Activated CD4-positive, alpha-beta memory T cell treated with anti-CD3 and anti-CD28 coated beads for 36 hours (primary cell): ENCODE measurements around the gene YKT6. TPM values are rescaled to one million over a fixed set of nuclear protein-coding genes. Genes with fewer than 3 reads are reported as not detected.
"Not testable (repeated sequence)": the region's sequence is repeated elsewhere in the genome, so short reads cannot be mapped to it uniquely, and the experiment has no call there.

Experiments used
- CTCF ChIA-PET: fragments of 350-600 bp; sonication (Branson Sonifier 250); formaldehyde crosslinking; loops from one replicate; lab custom pipeline; 2021; ENCODE audit warnings: antibody characterized with exemption, inconsistent platforms; lab: Charles Lee
- POLR2A ChIA-PET: fragments of 350-600 bp; sonication (Branson Sonifier 250); formaldehyde crosslinking; loops from one replicate; lab custom pipeline; 2021; ENCODE audit warnings: antibody characterized with exemption; lab: Charles Lee
- DNase-seq: peaks from one replicate; pipeline ENCODE4 v3.0.0-alpha.2; 2020
- H3K27ac Mint-ChIP-seq: one replicate; pipeline ENCODE4 v1.8.0; 2021; ENCODE audit warnings: mixed read lengths
- H3K27me3 Mint-ChIP-seq: one replicate; pipeline ENCODE4 v1.8.0; 2021; ENCODE audit warnings: mixed read lengths
- H3K36me3 Mint-ChIP-seq: one replicate; pipeline ENCODE4 v1.8.0; 2021; ENCODE audit warnings: mixed read lengths
- H3K4me1 Mint-ChIP-seq: one replicate; pipeline ENCODE4 v1.8.0; 2021; ENCODE audit warnings: low read depth, mixed read lengths
- H3K4me3 Mint-ChIP-seq: one replicate; pipeline ENCODE4 v1.8.0; 2021; ENCODE audit warnings: mild to moderate bottlenecking, mixed read lengths
- H3K9me3 Mint-ChIP-seq: one replicate; pipeline ENCODE4 v1.8.0; 2021; ENCODE audit warnings: mixed read lengths
- intact Hi-C: fragments of 100-400 bp; cut with micrococcal nuclease; formaldehyde crosslinking; loops from one replicate; pipeline ENCODE4 v1.15.1; 2023
- total RNA-seq, 2 experiments: library from RNA; stranded (reverse); gene quantifications; one replicate each; pipeline ENCODE4 v1.2.3, GENCODE V29; 2021

Gene YKT6
- total RNA-seq, 2 experiments from 2014 or later: 57.0 to 60.4 TPM

DNA sequence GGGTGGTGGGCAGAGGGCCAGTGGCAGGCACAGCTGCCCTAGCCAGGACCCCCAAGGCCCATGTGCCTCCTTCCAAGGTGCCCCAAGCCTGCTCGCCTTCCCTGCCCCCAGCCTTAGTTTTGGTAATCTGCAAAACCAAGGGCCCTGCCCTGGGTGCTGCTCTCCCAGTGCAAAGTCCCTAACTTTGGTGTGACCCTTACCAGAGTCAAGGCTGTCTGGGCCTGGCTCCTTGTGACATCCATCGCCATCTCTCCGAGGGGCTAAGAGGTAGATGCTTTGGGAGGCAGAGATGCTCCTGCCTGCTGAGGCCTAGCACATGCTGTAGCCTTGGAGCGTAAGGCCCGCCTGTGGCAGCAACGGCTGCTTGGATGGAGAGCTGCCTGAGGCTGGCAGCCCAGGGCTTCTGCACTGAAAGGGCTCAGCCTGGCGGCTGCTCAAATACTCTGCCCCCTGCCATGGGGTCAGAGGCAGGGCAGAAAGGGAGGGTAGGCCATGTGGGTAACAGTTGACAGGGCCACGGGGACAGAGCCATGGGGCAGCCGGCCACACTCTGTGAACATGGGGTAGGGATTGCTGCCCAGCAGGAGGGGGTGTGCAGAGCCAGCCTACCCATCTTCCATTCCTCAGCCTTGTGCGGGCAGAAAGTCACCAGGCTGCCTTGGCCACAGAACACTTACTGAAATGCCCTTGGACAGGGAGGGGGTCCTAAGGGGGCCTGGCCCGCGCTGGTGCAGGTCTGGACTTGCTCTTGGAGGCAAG is 41.7 kb upstream of the YKT6 start:
- Mint-ChIP-seq H3K27ac (no peak overlapping the region), H3K36me3 (no peaks in the 10 kb centered on the region), H3K9me3 (no peaks in the 10 kb centered on the region), H3K4me3 (no peak overlapping the region), H3K27me3 (peaks cover 2% of the 10 kb centered on the region), H3K4me1 (no peaks in the 10 kb centered on the region)
- CTCF ChIA-PET: no interaction called here
- no peak for DNase-seq
- POLR2A ChIA-PET: no interaction called here
- intact Hi-C loops: no loop called here

DNA sequence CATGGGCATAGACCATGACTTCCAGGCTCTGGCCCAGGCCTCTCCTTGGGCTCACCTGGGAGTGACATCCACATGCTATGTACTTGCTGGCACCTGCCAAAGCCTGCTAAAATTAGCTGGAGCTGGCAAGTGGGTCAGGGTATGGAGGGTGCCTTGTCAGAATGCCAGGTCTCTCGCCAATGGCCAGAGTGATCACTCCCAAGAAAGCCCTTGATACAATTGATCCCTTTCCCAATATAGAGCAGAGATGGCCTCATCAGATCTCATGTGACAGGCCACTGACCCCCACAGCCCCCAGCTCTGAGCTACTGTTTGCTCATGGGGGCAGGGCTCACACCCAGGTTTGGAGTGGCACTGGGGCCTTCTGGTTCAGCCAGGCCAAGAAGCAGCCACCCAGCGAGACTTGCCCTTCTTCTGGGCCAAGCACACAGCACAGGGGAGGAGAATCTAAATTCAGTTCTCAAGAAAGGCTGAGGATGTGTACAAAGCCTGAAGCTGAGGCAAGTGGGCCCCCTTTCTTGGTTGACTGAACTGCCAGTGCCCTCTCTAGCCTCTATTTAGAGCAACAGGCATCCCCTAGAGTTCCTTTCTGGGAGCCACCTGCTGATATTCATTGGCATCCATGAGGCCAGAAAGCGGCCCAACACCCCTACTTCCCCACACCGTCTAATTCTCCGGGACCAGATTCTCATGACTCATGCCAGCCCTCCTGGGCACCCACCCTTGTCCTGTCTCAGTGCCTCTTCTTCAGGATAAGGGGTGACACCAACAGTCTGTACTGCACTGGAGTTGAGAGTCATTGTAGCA is 40.8 kb upstream of the YKT6 start:
- ChIA-PET POLR2A (no interaction called here), CTCF (no interaction called here)
- Mint-ChIP-seq H3K27ac (no peak overlapping the region), H3K4me3 (no peak overlapping the region), H3K4me1 (no peaks in the 10 kb centered on the region), H3K9me3 (no peaks in the 10 kb centered on the region), H3K36me3 (no peaks in the 10 kb centered on the region), H3K27me3 (peaks cover 2% of the 10 kb centered on the region)
- no peak for DNase-seq
- intact Hi-C loops: no loop called here

DNA sequence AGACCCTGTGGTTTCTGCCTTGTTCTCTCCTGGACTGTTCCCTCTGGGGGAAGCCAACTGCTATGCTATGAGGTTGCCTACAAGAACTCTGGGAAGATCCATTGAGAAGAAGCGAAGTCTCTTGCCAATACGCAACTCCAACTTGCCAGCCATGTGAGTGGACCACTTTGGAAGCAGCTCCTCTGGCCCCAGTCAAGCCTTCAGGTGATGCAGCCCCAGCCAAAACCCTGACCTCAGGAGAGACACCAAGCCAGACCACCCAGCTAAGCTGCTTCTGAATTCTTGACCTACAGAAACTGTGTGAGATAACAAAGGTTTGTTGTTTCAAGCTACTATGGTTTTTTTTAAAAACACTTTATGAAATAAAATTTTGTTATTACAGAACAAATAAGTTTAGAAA is 39.4 kb upstream of the YKT6 start:
- intact Hi-C loops: no loop called here
- Mint-ChIP-seq H3K4me1 (no peaks in the 10 kb centered on the region), H3K9me3 (no peaks in the 10 kb centered on the region), H3K27ac (no peak overlapping the region), H3K36me3 (no peaks in the 10 kb centered on the region), H3K27me3 (peaks cover 2% of the 10 kb centered on the region), H3K4me3 (no peak overlapping the region)
- ChIA-PET CTCF (no interaction called here), POLR2A (no interaction called here)
- DNase-seq: no peak

DNA sequence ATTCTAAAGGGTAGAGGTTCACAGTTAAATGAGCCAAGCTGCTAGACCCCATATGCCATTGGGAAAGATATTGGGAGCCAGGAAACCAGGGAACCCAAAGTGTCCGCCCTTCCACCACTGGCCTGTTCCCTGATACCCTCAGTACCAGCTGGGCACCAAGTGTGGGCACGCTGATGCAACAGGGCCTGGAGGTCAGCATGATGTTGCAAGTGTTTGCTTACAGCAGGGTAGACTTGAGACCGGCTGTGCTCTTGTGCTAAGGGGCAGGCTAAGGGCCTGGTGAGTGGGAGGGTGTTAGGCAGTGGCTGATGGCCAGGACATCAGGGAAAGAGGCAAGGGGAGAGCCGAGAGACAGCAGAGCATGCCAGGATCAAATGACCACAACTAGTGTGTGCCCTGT is 38.6 kb upstream of the YKT6 start:
- H3K4me1 Mint-ChIP-seq: no peaks in the 10 kb centered on the region
- ChIA-PET CTCF (interaction anchor here (1.3 kb wide), 1 partner anchor 79 kb away, joined by 3 read pairs; no protein-coding TSS in a partner anchor), POLR2A (no interaction called here)
- no peak overlapping the region for H3K4me3 Mint-ChIP-seq
- H3K36me3 Mint-ChIP-seq: no peaks in the 10 kb centered on the region
- no peak for DNase-seq
- H3K9me3 Mint-ChIP-seq: no peaks in the 10 kb centered on the region
- intact Hi-C loops: no loop called here
- no peak overlapping the region for H3K27ac Mint-ChIP-seq
- peaks cover 2% of the 10 kb centered on the region for H3K27me3 Mint-ChIP-seq

DNA sequence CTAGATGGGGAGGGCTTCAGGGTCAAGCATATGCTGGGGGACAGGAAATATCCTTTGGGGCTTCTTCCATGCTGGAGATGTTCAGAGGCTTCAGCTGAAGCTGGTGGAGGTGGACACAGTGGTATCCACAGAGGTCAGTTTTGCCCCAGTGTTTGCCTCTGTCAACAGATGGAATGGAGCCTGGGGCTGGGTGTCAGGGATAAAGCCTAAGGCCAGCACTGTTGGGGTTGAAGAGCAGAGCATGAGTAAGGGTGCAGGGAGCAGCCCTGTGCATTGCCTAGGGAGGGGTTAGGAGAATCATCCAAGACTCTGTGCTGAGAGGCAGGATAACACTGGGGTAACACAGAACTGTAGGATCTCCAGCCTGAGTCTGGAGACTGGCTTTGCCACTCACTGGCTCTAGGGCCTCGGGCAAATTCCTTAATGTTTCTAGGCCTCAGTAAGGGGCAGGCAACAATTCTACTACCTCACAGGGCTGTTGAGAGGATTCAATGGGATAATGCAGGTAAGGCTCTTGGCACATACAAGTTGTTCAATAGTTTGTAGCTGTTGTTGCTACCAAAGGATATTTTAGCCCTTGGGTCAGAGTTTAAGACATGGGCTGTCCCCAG is 37.9 kb upstream of the YKT6 start:
- H3K9me3 Mint-ChIP-seq: no peaks in the 10 kb centered on the region
- no peak for DNase-seq
- peaks cover 2% of the 10 kb centered on the region for H3K27me3 Mint-ChIP-seq
- intact Hi-C loops: no loop called here
- H3K36me3 Mint-ChIP-seq: no peaks in the 10 kb centered on the region
- peaks cover 4% of the 10 kb centered on the region for H3K4me1 Mint-ChIP-seq
- no peak overlapping the region for H3K27ac Mint-ChIP-seq
- ChIA-PET POLR2A (no interaction called here), CTCF (interaction anchor here (1.2 to 1.3 kb wide), 2 partner anchors 31 to 78 kb away, joined by 3 read pairs; no protein-coding TSS in a partner anchor)
- H3K4me3 Mint-ChIP-seq: no peak overlapping the region

DNA sequence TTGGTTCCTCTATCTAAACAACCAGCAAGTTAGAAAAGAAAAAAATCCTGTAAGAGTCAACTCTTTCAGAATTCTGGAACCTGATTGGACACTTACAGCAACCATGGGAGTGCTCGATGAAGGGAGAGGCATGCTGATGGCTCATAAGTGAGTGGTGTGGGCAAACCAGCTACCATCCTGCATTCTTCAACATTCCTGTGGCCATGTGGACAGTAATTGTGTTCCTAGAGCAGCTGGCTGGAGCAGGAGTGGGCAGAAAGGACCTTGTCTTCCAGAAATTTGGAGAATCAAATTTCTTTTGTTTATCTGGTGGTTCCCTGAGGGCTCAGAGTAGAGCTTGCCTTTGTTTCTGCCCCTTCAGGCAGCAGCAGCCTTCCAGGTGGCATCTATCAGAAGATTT is 37.2 kb upstream of the YKT6 start:
- Mint-ChIP-seq H3K27me3 (peaks cover 2% of the 10 kb centered on the region), H3K4me1 (peaks cover 5% of the 10 kb centered on the region), H3K9me3 (no peaks in the 10 kb centered on the region), H3K27ac (no peak overlapping the region), H3K36me3 (no peaks in the 10 kb centered on the region), H3K4me3 (no peak overlapping the region)
- ChIA-PET POLR2A (no interaction called here), CTCF (interaction anchor here (1.2 kb wide), 1 partner anchor 31 kb away, joined by 3 read pairs; no protein-coding TSS in a partner anchor)
- intact Hi-C loops: no loop called here
- no peak for DNase-seq

DNA sequence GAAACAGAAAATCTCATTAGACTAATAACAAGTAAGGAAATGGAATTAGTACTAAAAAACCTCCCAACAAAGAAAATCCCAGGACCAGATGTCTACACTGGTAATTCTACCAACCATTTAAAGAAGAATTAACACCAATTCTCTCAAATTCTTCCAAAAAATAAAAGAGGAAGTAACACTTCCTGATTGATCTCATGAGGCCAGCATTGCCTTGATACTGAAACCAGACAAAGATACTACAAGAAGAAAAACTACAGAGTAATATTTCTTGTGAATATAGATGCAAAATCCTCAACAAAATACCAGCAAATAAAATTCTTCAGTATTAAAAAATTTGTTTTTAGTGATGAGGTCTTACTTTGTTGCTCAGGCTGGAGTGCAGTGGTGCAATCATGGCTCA is 32.9 kb upstream of the YKT6 start:
- no peak overlapping the region for H3K4me3 Mint-ChIP-seq
- intact Hi-C loops: no loop called here

DNA sequence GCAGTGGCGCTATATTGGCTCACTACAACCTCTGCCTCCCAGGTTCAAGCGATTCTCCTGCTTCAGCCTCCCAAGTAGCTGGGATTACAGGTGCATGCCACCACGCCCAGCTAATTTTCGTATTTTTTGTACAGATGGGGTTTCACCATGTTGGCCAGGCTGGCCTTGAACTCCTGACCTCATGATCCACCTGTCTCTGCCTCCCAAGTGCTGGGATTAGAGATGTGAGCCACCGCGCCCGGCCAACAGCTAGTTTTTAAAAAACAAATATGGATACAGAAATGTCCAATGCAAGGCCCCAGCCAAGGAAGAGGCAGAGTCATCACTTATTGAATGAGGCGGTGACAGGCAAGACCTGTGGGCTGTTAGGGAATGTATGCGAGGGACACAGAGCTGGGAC is 28.9 kb upstream of the YKT6 start:
- CTCF ChIA-PET, POLR2A ChIA-PET: not testable (repeated sequence)

More for the DNA sequence above, 32.9 kb upstream of the YKT6 start:
- DNase-seq: no peak
- peaks cover 4% of the 10 kb centered on the region for H3K27me3 Mint-ChIP-seq
- no peak overlapping the region for H3K27ac Mint-ChIP-seq
- ChIA-PET POLR2A (no interaction called here), CTCF (no interaction called here)
- no peaks in the 10 kb centered on the region for H3K36me3 Mint-ChIP-seq
- no peaks in the 10 kb centered on the region for H3K9me3 Mint-ChIP-seq
- H3K4me1 Mint-ChIP-seq: peaks cover 5% of the 10 kb centered on the region

DNA sequence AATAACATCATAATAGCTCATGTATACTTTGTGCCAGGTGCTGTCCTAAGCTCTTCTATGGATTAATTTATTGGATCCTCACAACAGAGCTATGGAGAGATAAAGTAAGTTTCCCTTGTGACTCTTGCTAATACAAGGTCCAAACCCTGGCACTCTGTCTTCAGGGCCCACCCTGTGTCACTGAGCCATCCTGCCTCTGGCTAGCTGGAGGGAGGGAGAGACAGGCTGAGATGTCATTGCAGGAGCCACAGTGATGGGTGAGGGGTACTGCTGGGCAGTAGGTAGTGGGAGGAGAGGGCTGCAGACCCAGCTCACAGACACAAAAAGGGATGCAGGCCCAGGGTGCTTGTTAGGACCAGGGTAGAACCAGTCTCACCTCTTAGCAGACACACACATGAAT is 28.4 kb upstream of the YKT6 start:
- intact Hi-C loops: no loop called here
- DNase-seq: no peak
- Mint-ChIP-seq H3K27me3 (peaks cover 13% of the 10 kb centered on the region), H3K36me3 (no peaks in the 10 kb centered on the region), H3K27ac (no peak overlapping the region), H3K4me3 (no peak overlapping the region), H3K9me3 (no peaks in the 10 kb centered on the region), H3K4me1 (peaks cover 5% of the 10 kb centered on the region)
- POLR2A ChIA-PET: no interaction called here
- CTCF ChIA-PET: no interaction called here

More for the DNA sequence above, 28.9 kb upstream of the YKT6 start:
- DNase-seq, intact Hi-C loops, H3K4me1 Mint-ChIP-seq, H3K27ac Mint-ChIP-seq, H3K36me3 Mint-ChIP-seq, H3K9me3 Mint-ChIP-seq, H3K4me3 Mint-ChIP-seq, H3K27me3 Mint-ChIP-seq: not testable (repeated sequence)

DNA sequence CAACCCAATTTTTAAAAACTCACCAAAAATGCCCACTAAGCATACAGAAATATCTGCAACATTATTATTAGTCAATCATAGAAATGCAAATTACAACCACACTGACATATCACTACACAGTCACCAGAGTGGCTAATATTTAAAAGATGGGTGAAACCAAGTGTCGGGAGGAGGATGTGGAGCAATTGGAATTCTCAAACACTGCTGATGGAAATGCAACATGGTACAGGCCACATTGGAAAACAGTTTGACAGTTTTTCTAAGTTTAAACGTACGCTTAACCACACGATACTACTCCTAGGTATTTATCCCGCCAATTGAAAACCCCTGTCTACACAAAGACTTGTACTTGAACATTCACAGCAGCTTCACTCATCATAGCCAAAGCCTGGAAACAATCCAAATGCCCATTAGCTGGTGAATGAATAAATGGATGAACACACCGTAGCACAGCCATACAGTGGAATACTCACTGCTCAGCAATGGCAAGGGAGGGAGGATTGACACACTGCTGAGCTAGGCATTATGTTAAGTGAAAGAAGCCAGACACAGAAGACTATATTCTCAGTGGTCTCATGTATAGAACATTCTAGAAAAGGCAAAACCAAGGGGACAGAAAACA is 27.9 kb upstream of the YKT6 start:
- H3K27me3 Mint-ChIP-seq: peaks cover 16% of the 10 kb centered on the region
- H3K36me3 Mint-ChIP-seq: no peaks in the 10 kb centered on the region
- no peak overlapping the region for H3K27ac Mint-ChIP-seq
- no peak overlapping the region for H3K4me3 Mint-ChIP-seq
- peaks cover under 1% of the 10 kb centered on the region for H3K4me1 Mint-ChIP-seq
- DNase-seq: no peak
- POLR2A ChIA-PET: no interaction called here
- H3K9me3 Mint-ChIP-seq: no peaks in the 10 kb centered on the region
- CTCF ChIA-PET: no interaction called here
- intact Hi-C loops: no loop called here

DNA sequence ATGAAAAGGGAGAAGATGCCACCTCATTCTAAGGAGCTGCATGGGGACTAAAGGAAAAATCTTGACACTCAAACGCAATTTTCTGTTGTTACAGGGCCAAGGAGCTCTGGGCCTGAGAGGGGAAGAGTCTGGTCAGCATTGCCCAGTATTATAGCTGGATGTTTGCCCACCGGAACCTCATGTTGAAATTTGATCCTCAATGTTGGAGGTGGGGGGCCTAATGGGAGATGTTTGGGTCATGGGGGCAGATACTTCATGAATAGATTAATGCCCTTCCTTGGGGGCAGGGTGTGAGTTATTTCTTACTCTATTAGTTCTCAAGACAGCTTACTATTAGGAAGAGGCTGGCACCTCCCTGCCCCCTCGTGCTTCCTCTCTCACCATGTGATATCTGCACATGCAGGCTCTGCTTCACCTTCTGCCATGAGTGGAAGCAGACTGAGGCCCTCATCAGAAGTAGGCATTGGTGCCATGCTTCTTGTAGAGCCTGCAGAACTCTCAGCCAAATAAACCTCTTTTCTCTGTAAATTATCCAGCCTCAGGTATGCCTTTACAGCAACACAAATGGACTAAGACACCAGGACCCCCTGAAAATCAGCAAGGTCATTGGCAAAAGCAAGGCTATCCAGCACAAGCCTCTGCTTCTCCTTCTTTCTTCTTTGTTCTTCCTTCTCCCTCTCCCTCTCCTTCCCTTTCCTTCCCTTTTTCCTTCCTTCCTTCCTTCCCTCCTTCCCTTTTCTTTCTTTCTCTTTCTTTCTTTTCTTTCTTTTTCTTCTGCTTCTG is 26.7 kb upstream of the YKT6 start:
- H3K4me3 Mint-ChIP-seq: no peak overlapping the region
- intact Hi-C loops: no loop called here
- H3K4me1 Mint-ChIP-seq: no peaks in the 10 kb centered on the region
- CTCF ChIA-PET: no interaction called here
- no peak for DNase-seq
- H3K27ac Mint-ChIP-seq: no peak overlapping the region
- no peaks in the 10 kb centered on the region for H3K36me3 Mint-ChIP-seq
- POLR2A ChIA-PET: no interaction called here
- H3K27me3 Mint-ChIP-seq: peaks cover 16% of the 10 kb centered on the region
- no peaks in the 10 kb centered on the region for H3K9me3 Mint-ChIP-seq

DNA sequence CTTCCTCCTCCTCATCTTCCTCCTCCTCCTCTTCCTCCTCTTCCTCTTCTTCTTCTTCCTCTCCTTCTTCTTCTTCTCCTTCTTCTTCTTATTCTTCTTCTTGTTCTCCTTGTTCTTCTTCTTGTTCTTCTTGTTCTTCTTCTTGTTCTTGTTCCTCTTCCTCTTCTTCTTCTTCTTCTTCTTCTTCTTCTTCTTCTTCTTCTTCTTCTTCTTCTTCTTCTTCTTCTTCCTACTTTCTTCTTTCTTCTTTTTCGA is 26.2 kb upstream of the YKT6 start:
- H3K36me3 Mint-ChIP-seq, POLR2A ChIA-PET, CTCF ChIA-PET, H3K4me3 Mint-ChIP-seq, intact Hi-C loops, H3K4me1 Mint-ChIP-seq, H3K27ac Mint-ChIP-seq, DNase-seq, H3K9me3 Mint-ChIP-seq: not testable (repeated sequence)
- H3K27me3 Mint-ChIP-seq: peaks cover 16% of the 10 kb centered on the region
